Sigmoid colon (tissue), 7 donors: ENCODE measurements around the gene RPAP2. TPM values are rescaled to one million over a fixed set of nuclear protein-coding genes. Genes with fewer than 3 reads are reported as not detected.
"Not testable (repeated sequence)": the region's sequence is repeated elsewhere in the genome, so short reads cannot be mapped to it uniquely, and the experiment has no call there.

Source experiments
- DNase-seq: peaks from one replicate; pipeline ENCODE4 v3.0.0-alpha.2; 2019
- H3K27ac ChIP-seq, 4 donors: fragments of 200-600 bp; sonication (generic); one replicate each; pipeline ENCODE4 v1.5.1; 2016 to 2019; ENCODE audit warnings: mild to moderate bottlenecking in 1 of 4
- H3K27me3 ChIP-seq, 3 donors: fragments of 200-600 bp; sonication (generic); one replicate each; pipeline ENCODE4 v1.5.1; 2019; ENCODE audit warnings: mild to moderate bottlenecking in 1 of 3
- H3K36me3 ChIP-seq, 4 donors: fragments of 200-600 bp; sonication (generic); one replicate each; pipeline ENCODE4 v1.5.1; 2016 to 2019
- H3K4me1 ChIP-seq, 4 donors: fragments of 200-600 bp; sonication (generic); one replicate each; pipeline ENCODE4 v1.5.1; 2017 to 2019
- H3K4me3 ChIP-seq, 4 donors: fragments of 200-600 bp; sonication (generic); one replicate each; pipeline ENCODE4 v1.5.1; 2017 to 2019; ENCODE audit warnings: mild to moderate bottlenecking in 2 of 4, moderate library complexity in 1 of 4
- H3K9me3 ChIP-seq, 4 donors: fragments of 200-600 bp in 3 of 4; sonication (generic) in 3 of 4; one replicate each; pipeline versions ENCODE4 v1.5.1 to v1.6.1; 2013 to 2019
- CTCF ChIP-seq, 4 experiments: fragments of 450-650 bp in 3 of 4; fragments of 200-600 bp in 1 of 4; IDR thresholded peaks; one replicate each; pipeline ENCODE4 v1.5.1; 2016 to 2019; ENCODE audit warnings: antibody characterized with exemption in 4 of 4, mild to moderate bottlenecking in 3 of 4, moderate library complexity in 2 of 4
- EP300 ChIP-seq, 4 donors: sonication (generic); formaldehyde crosslinking; IDR thresholded peaks; one replicate each; pipeline ENCODE4 v1.6.1; 2017; ENCODE audit warnings: antibody characterized with exemption in 4 of 4
- POLR2A ChIP-seq, 2 donors: fragments of 450-650 bp; IDR thresholded peaks; one replicate each; pipeline ENCODE4 v1.6.1; 2016; ENCODE audit warnings: antibody characterized with exemption in 2 of 2, mild to moderate bottlenecking in 2 of 2, moderate library complexity in 2 of 2
- POLR2AphosphoS5 ChIP-seq, 4 donors: sonication (generic); formaldehyde crosslinking; IDR thresholded peaks; one replicate each; pipeline ENCODE4 v1.6.1; 2017; ENCODE audit warnings: antibody characterized with exemption in 4 of 4
- WGBS, 2 donors: extraction: QIAGEN DNeasy Blood & Tissue Kit; methylation state at CpG; one replicate each; pipeline ENCODE4 v1.1.7; 2013; 5-methylcytosine and 5-hydroxymethylcytosine counted together
- intact Hi-C: fragments of 100-400 bp; cut with DNase I; formaldehyde crosslinking; loops from one replicate; pipeline ENCODE4 v1.15.1; 2023
- polyA plus RNA-seq, 3 donors: library from polyadenylated mRNA; stranded (reverse); fragments of 200-250 nt; gene quantifications; one replicate each; pipeline ENCODE4 v1.2.3, GENCODE V29; 2013
- total RNA-seq, 4 donors: library from RNA; depleted of rRNA; stranded (reverse); fragments of >200 nt; gene quantifications; one replicate each; pipeline ENCODE4 v1.1.0, GENCODE V29; 2016
- donor health status: healthy with polysubstance abuse.
- donor health status: Bipolar disorder and iron deficiency.
- donor health status: healthy.

The RPAP2 gene
- total and polyA plus RNA-seq, 7 donors, result 3.5 to 21.2 (median 11.1) TPM

- WGBS, 2 donors, result 95 to 98% methylated on average over 2 of the region's 2 CpGs
- Histone ChIP-seq H3K27ac (no peak overlapping the region), H3K27me3 (no peaks in the 10 kb centered on the region), H3K36me3 (peaks cover 0 to 39% (median 8%) of the 10 kb centered on the region in 4 donors), H3K4me1 (no peaks in the 10 kb centered on the region), H3K9me3 (peaks cover 0 to 2% (median under 1%) of the 10 kb centered on the region in 4 donors), H3K4me3 (no peak overlapping the region)
- no peak for TF ChIP-seq EP300 (IDR thresholded peaks at IDR 0.05)
- TF ChIP-seq POLR2A (IDR thresholded peaks at IDR 0.05), result no peak
- TF ChIP-seq POLR2AphosphoS5 (IDR thresholded peaks at IDR 0.05), result no peak
- TF ChIP-seq CTCF (IDR thresholded peaks at IDR 0.05), result no peak
- no peak for DNase-seq
- intact Hi-C loops, result no loop called here
Measured at GRCh38 chr1:92380867-92381266, 82.0 kb downstream of the RPAP2 start.

GRCh38 chr1:92393966-92394365 is 95.1 kb downstream of the RPAP2 start:
- intact Hi-C loops, H3K4me1 ChIP-seq, H3K27ac ChIP-seq, H3K4me3 ChIP-seq, DNase-seq, H3K27me3 ChIP-seq, H3K36me3 ChIP-seq: not testable (repeated sequence)
- 90 to 96% methylated on average over 4 of the region's 4 CpGs for WGBS, 2 donors
- peaks cover 7 to 14% (median 11%) of the 10 kb centered on the region in 4 donors for H3K9me3 ChIP-seq

- intact Hi-C loops, result no loop called here
- no peak for DNase-seq
- H3K27ac ChIP-seq, result no peak overlapping the region
- no peaks in the 10 kb centered on the region for H3K36me3 ChIP-seq
- H3K4me3 ChIP-seq, result no peak overlapping the region
- WGBS, 2 donors, result 91 to 92% methylated on average over 2 of the region's 2 CpGs
- TF ChIP-seq POLR2AphosphoS5 (IDR thresholded peaks at IDR 0.05), result no peak
- TF ChIP-seq EP300 (IDR thresholded peaks at IDR 0.05), result no peak
- TF ChIP-seq POLR2A (IDR thresholded peaks at IDR 0.05), result no peak
- TF ChIP-seq CTCF (IDR thresholded peaks at IDR 0.05), result no peak
- no peaks in the 10 kb centered on the region for H3K4me1 ChIP-seq
- no peaks in the 10 kb centered on the region for H3K27me3 ChIP-seq
- peaks cover 7 to 22% (median 14%) of the 10 kb centered on the region in 4 donors for H3K9me3 ChIP-seq
Measured at GRCh38 chr1:92398519-92398918, 99.7 kb downstream of the RPAP2 start.

GRCh38 chr1:92399076-92399475 is 100.2 kb downstream of the RPAP2 start:
- Histone ChIP-seq H3K27ac (no peak overlapping the region), H3K9me3 (peaks cover under 1 to 18% (median 11%) of the 10 kb centered on the region in 4 donors), H3K4me3 (no peak overlapping the region), H3K36me3 (no peaks in the 10 kb centered on the region), H3K27me3 (no peaks in the 10 kb centered on the region), H3K4me1 (no peaks in the 10 kb centered on the region)
- intact Hi-C loops, result no loop called here
- no peak for DNase-seq
- TF ChIP-seq POLR2AphosphoS5 (IDR thresholded peaks at IDR 0.05) (no peak), POLR2A (IDR thresholded peaks at IDR 0.05) (no peak), CTCF (IDR thresholded peaks at IDR 0.05) (no peak), EP300 (IDR thresholded peaks at IDR 0.05) (no peak)

- Histone ChIP-seq H3K4me1 (no peaks in the 10 kb centered on the region), H3K36me3 (no peaks in the 10 kb centered on the region), H3K9me3 (peaks cover 0 to 12% (median 5%) of the 10 kb centered on the region in 4 donors), H3K27ac (no peak overlapping the region), H3K27me3 (no peaks in the 10 kb centered on the region), H3K4me3 (no peak overlapping the region)
- TF ChIP-seq EP300 (IDR thresholded peaks at IDR 0.05) (no peak), POLR2A (IDR thresholded peaks at IDR 0.05) (no peak), POLR2AphosphoS5 (IDR thresholded peaks at IDR 0.05) (no peak), CTCF (IDR thresholded peaks at IDR 0.05) (no peak)
- intact Hi-C loops, result no loop called here
- DNase-seq, result no peak
- WGBS, 2 donors, result 71 to 96% methylated on average over 1 of the region's 1 CpG
Measured at GRCh38 chr1:92404661-92405060, 105.8 kb downstream of the RPAP2 start.
